ENCODE measurements around the gene AHNAK. TPM values are rescaled to one million over a fixed set of nuclear protein-coding genes. Genes with fewer than 3 reads are reported as not detected.
"Not testable (repeated sequence)": the region's sequence is repeated elsewhere in the genome, so short reads cannot be mapped to it uniquely, and the experiment has no call there.

Gene AHNAK
- total RNA-seq, 4 donors from 2014 or later = 374 to 1,261 (median 571) TPM

- peak; percentile 3 to 7 for ATAC-seq
- DNase-seq = no peak
- Histone ChIP-seq H3K4me3 (peak overlapping the region; percentile 84 to 97 (median 90)), H3K4me1 (peaks cover 54 to 61% of the 10 kb centered on the region in 2 donors), H3K36me3 (peaks cover 0 to 56% of the 10 kb centered on the region in 2 donors), H3K9me3 (no peaks in the 10 kb centered on the region), H3K27ac (peak overlapping the region; percentile 88 to 94 (median 93)), H3K27me3 (no peaks in the 10 kb centered on the region)
- intact Hi-C loops (cut with DNase I; ENCODE audit: low total_unique reads) = no loop called here
- TF ChIP-seq POLR2A (IDR thresholded peaks at IDR 0.05) (no peak), CTCF (IDR thresholded peaks at IDR 0.05 in 4 of 5, conservative IDR thresholded peaks at IDR 0.05 in 1 of 5) (no peak)
- in situ Hi-C loops (cut with MboI; ENCODE audit: low sequenced_read_pairs in 4 of 4) = no loop called here
These were observed 26.5 kb upstream of the AHNAK start for GRCh38 chr11:62573006-62573591.

GRCh38 chr11:62572431-62572830 is 25.8 kb upstream of the AHNAK start:
- Histone ChIP-seq H3K27me3 (no peaks in the 10 kb centered on the region), H3K9me3 (no peaks in the 10 kb centered on the region), H3K4me3 (peak overlapping the region; percentile 84 to 97 (median 90)), H3K27ac (peak overlapping the region; percentile 88 to 94 (median 93)), H3K4me1 (peaks cover 54 to 61% of the 10 kb centered on the region in 2 donors), H3K36me3 (peaks cover 0 to 59% of the 10 kb centered on the region in 2 donors)
- intact Hi-C loops (cut with DNase I; ENCODE audit: low total_unique reads) = no loop called here
- in situ Hi-C loops (cut with MboI; ENCODE audit: low sequenced_read_pairs in 4 of 4) = no loop called here
- ATAC-seq = no peak
- TF ChIP-seq CTCF (IDR thresholded peaks at IDR 0.05 in 4 of 5, conservative IDR thresholded peaks at IDR 0.05 in 1 of 5) (no peak), POLR2A (IDR thresholded peaks at IDR 0.05) (no peak)
- DNase-seq = no peak

DNA sequence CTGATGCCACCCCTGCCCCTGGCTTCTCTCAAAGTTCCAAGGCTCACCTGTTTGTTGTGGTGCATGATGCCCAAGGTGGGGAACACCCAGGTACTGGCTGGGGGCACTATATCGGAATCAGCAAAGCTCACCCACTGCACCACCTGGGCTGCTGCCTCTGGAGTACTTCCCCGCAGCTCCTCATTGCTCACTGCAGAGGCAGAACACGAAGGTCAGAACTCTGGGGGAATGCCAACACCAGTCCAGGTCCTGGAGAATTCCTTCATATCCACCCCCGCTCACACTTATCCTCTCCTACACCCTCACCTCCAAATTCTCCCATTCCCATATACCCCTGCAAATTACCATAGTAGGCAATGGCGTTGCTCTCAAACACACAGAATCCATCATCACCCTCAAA is 24.9 kb upstream of the AHNAK start:
- H3K27ac ChIP-seq = peak overlapping the region; percentile 88 to 94 (median 93)
- ATAC-seq; H3K9me3 ChIP-seq; H3K27me3 ChIP-seq; in situ Hi-C loops (cut with MboI; ENCODE audit: low sequenced_read_pairs in 4 of 4); intact Hi-C loops (cut with DNase I; ENCODE audit: low total_unique reads); H3K4me3 ChIP-seq; DNase-seq: not testable (repeated sequence)
- H3K4me1 ChIP-seq = peaks cover 54 to 61% of the 10 kb centered on the region in 2 donors
- H3K36me3 ChIP-seq = peaks cover 0 to 60% of the 10 kb centered on the region in 2 donors

DNA sequence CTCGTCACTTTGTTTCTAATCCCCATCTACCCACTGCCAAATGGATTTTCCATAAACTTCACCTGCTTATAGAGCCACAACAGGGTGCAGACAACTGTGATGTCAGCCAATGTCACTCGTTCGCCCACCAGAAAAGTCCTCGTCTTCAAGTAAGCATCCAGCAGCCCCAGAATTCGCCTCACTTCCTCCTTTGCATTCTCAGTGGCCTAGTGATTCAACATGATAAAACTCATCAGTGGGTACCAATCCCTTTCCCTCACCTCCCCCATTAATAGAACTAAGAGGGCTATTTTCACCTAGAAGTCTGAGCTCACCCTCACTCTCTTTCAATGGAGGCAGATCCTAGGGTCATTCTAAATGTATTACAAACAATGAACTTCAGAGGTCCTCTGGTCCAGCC is 24.3 kb upstream of the AHNAK start:
- H3K27me3 ChIP-seq; H3K9me3 ChIP-seq; in situ Hi-C loops (cut with MboI; ENCODE audit: low sequenced_read_pairs in 4 of 4); DNase-seq; H3K4me3 ChIP-seq; intact Hi-C loops (cut with DNase I; ENCODE audit: low total_unique reads); ATAC-seq: not testable (repeated sequence)
- Histone ChIP-seq H3K36me3 (peaks cover 0 to 66% of the 10 kb centered on the region in 2 donors), H3K4me1 (peaks cover 51 to 58% of the 10 kb centered on the region in 2 donors), H3K27ac (peak overlapping the region; percentile 88 to 94 (median 93))

GRCh38 chr11:62569611-62570010 is 23.0 kb upstream of the AHNAK start:
- in situ Hi-C loops (cut with MboI; ENCODE audit: low sequenced_read_pairs in 4 of 4) = loop anchor here in 2 of 4 donors (10.0 kb wide), 1 partner anchor 145 kb away; no protein-coding TSS in a partner anchor
- no peaks in the 10 kb centered on the region for H3K27me3 ChIP-seq
- peaks cover 0 to 79% of the 10 kb centered on the region in 2 donors for H3K36me3 ChIP-seq
- ATAC-seq = peak; percentile 28 to 34
- H3K4me1 ChIP-seq = peaks cover 38 to 46% of the 10 kb centered on the region in 2 donors
- H3K4me3 ChIP-seq = no peak overlapping the region
- H3K9me3 ChIP-seq = no peaks in the 10 kb centered on the region
- peak in 1 of 2 donors; percentile 67 for DNase-seq
- intact Hi-C loops (cut with DNase I; ENCODE audit: low total_unique reads) = no loop called here
- H3K27ac ChIP-seq = peak overlapping the region; percentile 88 to 94 (median 93)
- TF ChIP-seq CTCF (IDR thresholded peaks at IDR 0.05 in 4 of 5, conservative IDR thresholded peaks at IDR 0.05 in 1 of 5) (no peak), POLR2A (IDR thresholded peaks at IDR 0.05) (no peak)
